DOHH2 (cell line): ENCODE measurements around the gene BBX.
A peak's percentile ranks its signal among the peaks of the same experiment; 100 is the strongest.

Experiments used
- H3F3A ChIP-seq: fragments of 200-600 bp; sonication (generic), shearing (Covaris generic); 2 replicates; pipeline ENCODE4 v1.6.0; 2016; ENCODE audit warnings: antibody characterized with exemption, mild to moderate bottlenecking; ENCODE audit not compliant: control insufficient read depth, insufficient read depth
- H3K27ac ChIP-seq: fragments of 200-600 bp; sonication (generic); 2 replicates; pipeline ENCODE4 v1.5.1; 2014; ENCODE audit warnings: low read depth, mild to moderate bottlenecking, low read length, moderate library complexity
- H3K27me3 ChIP-seq: fragments of 200-600 bp; sonication (generic); 2 replicates; pipeline ENCODE4 v1.6.1; 2014; ENCODE audit warnings: mild to moderate bottlenecking, low read length, mixed read lengths; ENCODE audit not compliant: control insufficient read depth
- H3K36me3 ChIP-seq: fragments of 200-600 bp; sonication (generic); 2 replicates; pipeline ENCODE4 v1.6.1; 2014; ENCODE audit warnings: mild to moderate bottlenecking, low read length, moderate library complexity, mixed read lengths; ENCODE audit not compliant: control insufficient read depth
- H3K4me1 ChIP-seq: fragments of 200-600 bp; sonication (generic); 2 replicates; pipeline ENCODE4 v1.6.1; 2014; ENCODE audit warnings: mild to moderate bottlenecking, low read length, mixed read lengths; ENCODE audit not compliant: control insufficient read depth
- H3K4me2 ChIP-seq: fragments of 200-600 bp; sonication (generic); 2 replicates; pipeline ENCODE4 v1.6.0; 2014; ENCODE audit warnings: mild to moderate bottlenecking, low read length, moderate library complexity
- H3K4me3 ChIP-seq: fragments of 200-600 bp; sonication (generic); 2 replicates; pipeline ENCODE4 v1.5.1; 2014; ENCODE audit warnings: mild to moderate bottlenecking, low read length, mixed read lengths
- H3K79me2 ChIP-seq: fragments of 200-600 bp; sonication (generic); 2 replicates; pipeline ENCODE4 v1.6.1; 2014; ENCODE audit warnings: mild to moderate bottlenecking, low read length, mixed read lengths; ENCODE audit not compliant: control insufficient read depth
- H3K9me2 ChIP-seq: fragments of 200-600 bp; sonication (generic); replicated peaks from 2 replicates; pipeline ENCODE4 v1.6.1; 2014; ENCODE audit warnings: mild to moderate bottlenecking, low read length, mixed read lengths; ENCODE audit not compliant: control insufficient read depth
- H3K9me3 ChIP-seq: fragments of 200-600 bp; sonication (generic); 2 replicates; pipeline ENCODE4 v1.6.1; 2014; ENCODE audit warnings: antibody characterized with exemption, low read length, mixed read lengths; ENCODE audit not compliant: control insufficient read depth, insufficient read depth
- H4K20me1 ChIP-seq: fragments of 200-600 bp; sonication (generic); 2 replicates; pipeline ENCODE4 v1.6.0; 2014; ENCODE audit warnings: low read depth, mild to moderate bottlenecking, antibody characterized with exemption, low read length, moderate library complexity; ENCODE audit not compliant: control insufficient read depth, insufficient read depth
- EZH2phosphoT487 ChIP-seq: fragments of 200-600 bp; sonication (generic); IDR thresholded peaks from 2 replicates; pipeline ENCODE4 v1.6.1; 2017; ENCODE audit warnings: borderline replicate concordance, mild to moderate bottlenecking, antibody characterized with exemption, low read length, moderate library complexity, mixed read lengths
- TF ChIP-seq, protein P1 (sequence below): fragments of 200-600 bp; sonication (generic); IDR thresholded peaks from one replicate; pipeline ENCODE4 v1.5.1; 2014; ENCODE audit warnings: antibody characterized with exemption, mild to moderate bottlenecking, low read depth, low read length; ENCODE audit not compliant: poor library complexity, severe bottlenecking

BBX gene

DNA sequence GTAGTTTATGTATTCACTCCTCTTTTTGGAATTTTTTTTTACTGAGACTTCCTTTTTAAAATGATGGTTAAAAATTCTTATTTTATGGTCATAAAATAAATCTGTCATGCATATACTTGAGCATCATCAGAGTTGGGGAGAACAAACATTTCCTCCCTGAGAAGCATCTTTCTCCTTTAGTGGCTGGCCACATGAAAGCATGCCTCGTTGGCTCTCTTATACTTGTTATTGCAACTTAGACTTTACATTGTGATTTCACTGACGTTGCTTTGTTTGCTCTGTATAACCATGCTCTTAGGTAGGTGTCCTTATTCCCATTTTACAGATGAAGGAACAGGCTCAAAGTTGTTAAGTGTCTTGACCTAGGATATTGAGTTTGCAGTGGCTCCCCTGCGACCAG lies 18.1 kb downstream of the BBX start:
- Histone ChIP-seq H3F3A (no peaks in the 10 kb centered on the region), H3K79me2 (peaks cover 6% of the 10 kb centered on the region), H3K4me2 (no peak overlapping the region), H3K27ac (no peak overlapping the region), H3K9me2 (no peaks in the 10 kb centered on the region), H3K36me3 (peaks cover 16% of the 10 kb centered on the region; the same call in 1 of the 2 replicates), H3K4me1 (no peaks in the 10 kb centered on the region), H4K20me1 (peaks cover 5% of the 10 kb centered on the region), H3K27me3 (no peaks in the 10 kb centered on the region), H3K4me3 (no peak overlapping the region), H3K9me3 (no peaks in the 10 kb centered on the region)
- TF ChIP-seq, protein P1, sequence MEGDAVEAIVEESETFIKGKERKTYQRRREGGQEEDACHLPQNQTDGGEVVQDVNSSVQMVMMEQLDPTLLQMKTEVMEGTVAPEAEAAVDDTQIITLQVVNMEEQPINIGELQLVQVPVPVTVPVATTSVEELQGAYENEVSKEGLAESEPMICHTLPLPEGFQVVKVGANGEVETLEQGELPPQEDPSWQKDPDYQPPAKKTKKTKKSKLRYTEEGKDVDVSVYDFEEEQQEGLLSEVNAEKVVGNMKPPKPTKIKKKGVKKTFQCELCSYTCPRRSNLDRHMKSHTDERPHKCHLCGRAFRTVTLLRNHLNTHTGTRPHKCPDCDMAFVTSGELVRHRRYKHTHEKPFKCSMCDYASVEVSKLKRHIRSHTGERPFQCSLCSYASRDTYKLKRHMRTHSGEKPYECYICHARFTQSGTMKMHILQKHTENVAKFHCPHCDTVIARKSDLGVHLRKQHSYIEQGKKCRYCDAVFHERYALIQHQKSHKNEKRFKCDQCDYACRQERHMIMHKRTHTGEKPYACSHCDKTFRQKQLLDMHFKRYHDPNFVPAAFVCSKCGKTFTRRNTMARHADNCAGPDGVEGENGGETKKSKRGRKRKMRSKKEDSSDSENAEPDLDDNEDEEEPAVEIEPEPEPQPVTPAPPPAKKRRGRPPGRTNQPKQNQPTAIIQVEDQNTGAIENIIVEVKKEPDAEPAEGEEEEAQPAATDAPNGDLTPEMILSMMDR, result no peak
- no peak for TF ChIP-seq EZH2phosphoT487

GRCh38 chr3:107542665-107543064 lies 19.9 kb downstream of the BBX start:
- H3K27ac ChIP-seq, result no peak overlapping the region
- H3K27me3 ChIP-seq, result no peaks in the 10 kb centered on the region
- H3K9me2 ChIP-seq, result no peaks in the 10 kb centered on the region
- H3K4me2 ChIP-seq, result no peak overlapping the region
- H3K79me2 ChIP-seq, result peaks cover 16% of the 10 kb centered on the region
- no peaks in the 10 kb centered on the region for H3K4me1 ChIP-seq
- H3F3A ChIP-seq, result no peaks in the 10 kb centered on the region
- TF ChIP-seq, protein P1, result no peak
- TF ChIP-seq EZH2phosphoT487, result no peak
- H3K4me3 ChIP-seq, result no peak overlapping the region
- no peaks in the 10 kb centered on the region for H3K9me3 ChIP-seq
- peaks cover 14% of the 10 kb centered on the region for H3K36me3 ChIP-seq
- peaks cover 5% of the 10 kb centered on the region for H4K20me1 ChIP-seq

DNA sequence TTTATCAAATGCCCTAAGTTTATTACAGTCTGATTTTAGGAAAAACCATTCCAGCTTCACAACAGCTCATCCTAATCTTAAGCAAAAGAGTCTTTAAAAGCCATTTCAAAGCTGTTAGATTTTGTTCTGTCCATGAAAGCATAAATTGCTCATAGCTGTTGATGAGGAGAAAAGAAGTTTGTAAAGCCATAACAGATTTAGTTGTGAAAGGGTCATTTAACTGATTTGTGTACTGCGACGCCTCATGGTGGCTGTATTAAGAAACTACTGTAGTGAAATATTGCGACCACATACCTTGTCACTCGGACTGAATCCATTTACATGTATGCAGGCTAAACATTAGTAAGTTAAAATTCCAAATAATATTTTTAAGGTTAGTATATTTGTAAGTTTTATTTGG lies 20.9 kb downstream of the BBX start:
- no peaks in the 10 kb centered on the region for H3K9me3 ChIP-seq
- H3K4me1 ChIP-seq, result no peaks in the 10 kb centered on the region
- no peaks in the 10 kb centered on the region for H3K9me2 ChIP-seq
- H3K79me2 ChIP-seq, result peaks cover 25% of the 10 kb centered on the region
- no peak overlapping the region for H3K27ac ChIP-seq
- H3K4me3 ChIP-seq, result no peak overlapping the region
- peaks cover 19% of the 10 kb centered on the region for H3K36me3 ChIP-seq
- H3K4me2 ChIP-seq, result no peak overlapping the region
- H4K20me1 ChIP-seq, result peaks cover 5% of the 10 kb centered on the region
- no peaks in the 10 kb centered on the region for H3F3A ChIP-seq
- no peak for TF ChIP-seq EZH2phosphoT487
- TF ChIP-seq, protein P1, result peak; percentile 36
- H3K27me3 ChIP-seq, result no peaks in the 10 kb centered on the region
